Ishikawa (cell line): Measurements from ENCODE around the gene TMEM37.

Experiments
- CEBPB ChIP-seq: IDR thresholded peaks from 2 replicates; pipeline ENCODE4 v1.6.1; 2012
- CREB1 ChIP-seq: IDR thresholded peaks from 2 replicates; pipeline ENCODE4 v1.6.1; 2012; ENCODE audit warnings: low read depth
- EGR1 ChIP-seq: IDR thresholded peaks from 2 replicates; pipeline ENCODE4 v1.6.1; 2012
- EP300 ChIP-seq: IDR thresholded peaks from 2 replicates; pipeline ENCODE4 v1.6.1; 2012; ENCODE audit warnings: borderline replicate concordance
- FOXM1 ChIP-seq: IDR thresholded peaks from 2 replicates; pipeline ENCODE4 v1.6.1; 2012; ENCODE audit warnings: low read depth, borderline replicate concordance
- RAD21 ChIP-seq: IDR thresholded peaks from 2 replicates; pipeline ENCODE4 v1.6.1; 2012; ENCODE audit warnings: low read depth
- YY1 ChIP-seq: IDR thresholded peaks from 2 replicates; pipeline ENCODE4 v1.6.1; 2012; ENCODE audit warnings: low read depth
- ZBTB7A ChIP-seq: IDR thresholded peaks from 2 replicates; pipeline ENCODE4 v1.6.1; 2012; ENCODE audit warnings: low read depth
- TF ChIP-seq, protein P1 (sequence below): IDR thresholded peaks from 2 replicates; pipeline ENCODE4 v1.6.1; 2012
- TF ChIP-seq, protein P2 (sequence below): IDR thresholded peaks from 2 replicates; pipeline ENCODE4 v1.6.1; 2012

DNA sequence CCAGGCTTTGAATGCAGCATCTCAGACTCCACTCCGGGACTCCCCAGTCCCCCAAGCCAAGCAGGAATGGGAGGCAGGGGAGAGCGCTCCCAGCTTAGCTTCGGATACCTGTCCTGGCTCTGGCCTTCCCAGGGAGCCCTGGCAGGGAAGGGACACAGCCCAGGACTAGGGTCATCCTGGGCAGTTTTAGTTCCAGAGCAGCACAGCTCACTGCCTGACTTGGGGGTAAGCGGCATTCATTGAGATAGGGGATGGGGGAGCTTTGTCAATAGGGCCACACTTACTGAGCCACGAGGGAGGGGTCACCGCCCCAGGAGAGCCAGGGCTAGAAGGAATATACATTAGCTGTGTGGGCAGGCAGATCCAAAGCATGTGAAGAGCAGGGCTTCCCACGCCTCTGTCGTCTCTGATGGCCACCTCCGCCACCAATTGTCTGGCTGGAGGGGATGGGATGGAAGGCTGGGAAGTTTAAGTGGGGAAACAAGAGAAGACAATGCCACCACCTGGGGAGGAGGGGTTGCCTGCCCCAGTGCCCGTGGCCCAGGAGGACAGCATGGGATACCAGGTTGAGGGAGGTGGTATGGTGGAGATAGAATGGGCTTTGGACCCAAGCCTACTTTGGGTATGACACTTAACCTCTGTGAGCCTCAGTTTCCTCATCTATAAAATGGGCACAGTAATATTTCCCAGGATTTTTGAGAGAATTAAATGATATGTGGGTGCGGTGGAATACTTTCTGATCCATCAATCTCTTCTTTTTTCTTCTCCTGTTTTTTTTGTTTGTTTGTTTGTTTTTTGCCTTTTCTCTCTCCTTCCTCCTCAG, 52.5 kb downstream of the TMEM37 start:
- TF ChIP-seq, protein P1, sequence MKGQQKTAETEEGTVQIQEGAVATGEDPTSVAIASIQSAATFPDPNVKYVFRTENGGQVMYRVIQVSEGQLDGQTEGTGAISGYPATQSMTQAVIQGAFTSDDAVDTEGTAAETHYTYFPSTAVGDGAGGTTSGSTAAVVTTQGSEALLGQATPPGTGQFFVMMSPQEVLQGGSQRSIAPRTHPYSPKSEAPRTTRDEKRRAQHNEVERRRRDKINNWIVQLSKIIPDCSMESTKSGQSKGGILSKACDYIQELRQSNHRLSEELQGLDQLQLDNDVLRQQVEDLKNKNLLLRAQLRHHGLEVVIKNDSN, result no peak
- TF ChIP-seq EP300 (no peak), CEBPB (no peak), RAD21 (no peak), FOXM1 (no peak), YY1 (no peak), CREB1 (no peak), EGR1 (no peak), ZBTB7A (no peak)
- TF ChIP-seq, protein P2, sequence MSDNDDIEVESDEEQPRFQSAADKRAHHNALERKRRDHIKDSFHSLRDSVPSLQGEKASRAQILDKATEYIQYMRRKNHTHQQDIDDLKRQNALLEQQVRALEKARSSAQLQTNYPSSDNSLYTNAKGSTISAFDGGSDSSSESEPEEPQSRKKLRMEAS, result no peak
